HG02678 (cell line): ENCODE data around the gene MGAT4B.

Source experiments
- ATAC-seq: cut with Tn5 transposase; IDR thresholded peaks from one replicate; pipeline ENCODE4 v1.9.1; 2021; ENCODE audit warnings: mild to moderate bottlenecking, moderate library complexity; ENCODE audit not compliant: unreplicated experiment

Gene MGAT4B

DNA sequence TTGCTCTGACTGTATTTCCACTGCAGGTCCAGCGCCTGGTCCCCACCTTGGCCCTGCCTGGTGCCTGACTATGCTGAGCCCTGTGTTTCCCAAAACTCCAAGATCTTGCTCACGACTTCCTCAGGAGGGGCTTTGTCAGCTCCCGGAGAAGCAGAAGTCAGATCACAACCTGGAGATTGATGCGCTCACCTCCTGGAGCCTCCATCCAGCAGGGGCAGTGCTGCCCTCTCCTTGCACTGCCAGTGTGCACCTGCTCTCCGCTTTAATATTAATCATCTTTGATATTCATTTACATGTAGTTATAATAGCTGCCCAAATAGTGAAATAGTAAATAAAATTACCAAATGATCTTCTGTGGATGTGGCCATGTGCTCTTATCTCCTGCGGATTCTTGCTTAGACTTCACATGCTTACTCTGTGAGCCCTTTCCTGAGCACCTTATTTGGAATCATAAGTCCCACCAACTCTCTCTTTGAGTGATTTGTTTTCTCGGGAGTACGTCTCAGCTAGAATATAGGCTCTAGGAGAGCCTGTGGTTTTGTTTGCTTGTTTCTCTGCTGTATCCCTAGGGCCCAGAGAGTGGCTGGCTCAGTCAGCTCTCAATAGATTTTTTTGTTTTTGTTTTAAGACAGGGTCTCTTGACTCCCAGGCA lies 56.7 kb downstream of the MGAT4B start:
- no peak for ATAC-seq

GRCh38 chr5:179747811-179748210 lies 58.9 kb downstream of the MGAT4B start:
- ATAC-seq: no peak
